HG03139 (cell line): ENCODE results near the gene ATXN7.

Experiments
- ATAC-seq: cut with Tn5 transposase; IDR thresholded peaks from one replicate; pipeline ENCODE4 v1.9.1; 2021; ENCODE audit not compliant: unreplicated experiment

ATXN7 gene

DNA sequence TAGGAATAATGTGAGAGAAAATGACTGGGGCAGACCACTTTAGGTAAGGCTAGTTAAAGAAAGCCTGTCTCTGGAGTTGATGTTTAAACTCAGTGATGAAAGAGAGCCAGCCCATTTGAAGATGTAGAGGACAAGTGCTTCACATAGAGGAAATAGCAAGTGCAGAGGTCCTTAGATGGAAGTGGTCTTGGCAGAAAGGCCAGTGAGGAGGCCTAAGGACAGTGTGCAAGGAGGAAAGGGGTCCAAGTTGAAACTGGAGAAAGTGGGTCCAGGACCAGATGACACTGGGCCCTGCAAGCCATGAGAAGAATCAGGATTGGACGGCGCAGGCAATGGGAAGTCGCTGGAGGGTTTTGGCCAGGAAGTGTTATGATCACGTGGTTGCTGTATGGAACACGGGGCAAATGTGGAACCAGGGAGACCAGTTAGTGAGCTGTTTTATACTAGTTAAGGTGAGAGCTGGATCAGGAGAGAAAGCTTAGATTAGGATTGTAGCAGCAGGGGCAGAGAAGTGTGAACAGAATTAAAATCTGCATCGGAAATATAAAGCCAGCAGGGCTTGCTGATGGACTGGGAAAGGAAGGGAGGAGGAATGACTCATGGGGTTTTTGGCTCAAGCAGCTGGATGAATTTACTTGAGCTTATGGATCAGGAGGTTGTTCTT is 96.5 kb downstream of the ATXN7 start:
- ATAC-seq: peak; percentile 41

GRCh38 chr3:63961891-63962290 is 98.2 kb downstream of the ATXN7 start:
- peak; percentile 75 for ATAC-seq

GRCh38 chr3:63963496-63963895 is 99.8 kb downstream of the ATXN7 start:
- no peak for ATAC-seq

DNA sequence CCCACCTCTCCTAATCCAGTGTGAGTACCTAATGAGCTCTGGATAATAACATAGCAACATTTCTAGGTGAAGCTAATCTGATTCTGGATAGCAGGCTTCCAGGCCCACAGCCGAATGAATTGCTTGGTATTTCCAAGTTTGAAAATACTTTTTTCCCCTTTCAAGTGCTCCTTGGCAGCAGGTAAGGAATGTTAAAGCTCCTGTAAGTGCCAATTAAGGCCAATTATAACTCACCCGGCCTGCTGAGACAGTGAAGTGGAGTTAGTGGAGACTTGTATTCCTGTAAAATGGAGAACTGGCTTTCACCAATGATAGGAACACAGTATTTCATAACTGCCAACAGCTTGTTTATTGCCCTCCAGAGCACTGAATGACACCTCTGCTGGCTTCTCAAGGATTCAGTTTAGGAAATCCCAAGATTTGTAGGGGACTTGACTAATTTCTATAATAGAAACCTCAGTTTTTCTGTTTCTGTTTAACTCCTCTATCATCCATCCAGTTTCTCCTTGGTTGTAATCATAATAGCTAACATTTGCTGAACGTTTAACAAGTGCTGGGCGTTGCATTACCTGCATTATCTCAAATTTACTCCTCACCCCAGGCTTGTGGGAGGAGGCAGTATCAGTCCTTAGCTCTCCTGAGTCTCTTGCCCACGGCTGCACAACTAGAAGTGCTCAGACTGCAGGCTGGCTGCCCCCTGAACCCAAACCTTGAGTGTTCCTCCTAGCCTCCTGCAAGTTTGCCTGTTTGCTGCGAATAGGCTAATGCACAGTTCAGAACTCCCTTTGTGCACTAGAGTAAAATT is 101.2 kb downstream of the ATXN7 start:
- ATAC-seq: no peak

DNA sequence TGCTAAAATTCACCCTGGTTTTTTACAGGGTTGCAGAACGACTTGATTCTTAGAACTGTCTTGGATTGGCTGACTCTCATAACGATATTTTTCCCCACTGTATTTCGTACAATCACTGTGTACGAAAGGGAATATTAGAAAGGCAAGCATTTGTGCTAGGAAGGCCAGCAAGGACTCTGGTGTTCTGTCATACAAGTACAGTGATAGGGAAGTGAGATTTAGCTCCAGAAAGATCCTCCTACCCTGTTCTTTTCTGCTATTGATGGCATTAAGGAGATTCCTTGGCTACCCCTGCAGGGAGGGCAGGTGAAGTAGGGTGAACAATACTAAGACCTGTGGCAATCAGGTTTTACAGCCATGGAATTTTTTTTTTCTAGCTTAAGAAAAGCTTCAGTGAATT is 102.3 kb downstream of the ATXN7 start:
- no peak for ATAC-seq

GRCh38 chr3:63966871-63967270 is 103.2 kb downstream of the ATXN7 start:
- ATAC-seq: no peak

GRCh38 chr3:63967675-63968611 is 104.3 kb downstream of the ATXN7 start:
- peak; percentile 57 for ATAC-seq

GRCh38 chr3:63968612-63969350 is 105.1 kb downstream of the ATXN7 start:
- peak; percentile 13 for ATAC-seq

- ATAC-seq: no peak
These were observed 106.2 kb downstream of the ATXN7 start for GRCh38 chr3:63969876-63970275.

GRCh38 chr3:63970631-63971475 is 107.2 kb downstream of the ATXN7 start:
- ATAC-seq: no peak

DNA sequence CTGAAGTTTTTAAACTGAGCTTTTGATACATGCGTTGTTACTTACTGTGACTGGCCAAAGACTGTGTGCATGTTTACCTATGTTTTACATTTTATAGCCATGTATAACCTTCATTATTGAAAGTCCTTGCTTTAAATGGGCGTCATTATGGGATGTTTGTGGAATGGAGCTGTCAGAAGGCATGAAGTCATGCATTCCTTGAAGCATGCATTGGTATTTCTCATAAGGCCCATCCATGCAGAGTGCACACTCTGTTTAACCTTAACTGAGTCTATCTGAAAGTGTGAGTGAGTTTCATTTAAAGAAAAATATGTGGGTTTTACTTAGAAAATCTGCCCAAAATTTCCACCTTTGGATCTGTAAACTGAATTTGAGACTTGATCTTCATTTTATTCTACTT is 108.5 kb downstream of the ATXN7 start:
- ATAC-seq: no peak

GRCh38 chr3:63972987-63973386 is 109.3 kb downstream of the ATXN7 start:
- ATAC-seq: no peak

- ATAC-seq: no peak
These were observed 109.7 kb downstream of the ATXN7 start for GRCh38 chr3:63973406-63973805.

- no peak for ATAC-seq
These were observed 110.8 kb downstream of the ATXN7 start for GRCh38 chr3:63974451-63974850.

- no peak for ATAC-seq
These were observed 112.1 kb downstream of the ATXN7 start for GRCh38 chr3:63975723-63976122.

GRCh38 chr3:63976161-63976871 is 112.6 kb downstream of the ATXN7 start:
- no peak for ATAC-seq

DNA sequence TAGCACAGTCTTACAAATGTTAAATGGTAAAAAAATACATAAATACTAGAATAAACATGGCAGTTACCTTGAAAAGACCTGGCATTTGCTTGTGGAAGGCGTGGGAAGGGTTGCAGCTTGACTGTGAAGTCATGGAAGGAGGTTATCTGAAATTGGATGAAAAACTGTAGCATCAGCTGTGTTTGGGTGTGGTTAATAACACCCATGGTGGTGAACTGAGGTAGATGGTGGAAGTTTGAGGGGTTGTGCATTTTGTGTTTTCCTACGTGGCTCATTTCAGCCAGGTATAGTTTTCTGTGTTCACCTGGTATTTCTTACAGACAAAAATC is 113.2 kb downstream of the ATXN7 start:
- no peak for ATAC-seq

GRCh38 chr3:63977893-63978292 is 114.2 kb downstream of the ATXN7 start:
- ATAC-seq: no peak

DNA sequence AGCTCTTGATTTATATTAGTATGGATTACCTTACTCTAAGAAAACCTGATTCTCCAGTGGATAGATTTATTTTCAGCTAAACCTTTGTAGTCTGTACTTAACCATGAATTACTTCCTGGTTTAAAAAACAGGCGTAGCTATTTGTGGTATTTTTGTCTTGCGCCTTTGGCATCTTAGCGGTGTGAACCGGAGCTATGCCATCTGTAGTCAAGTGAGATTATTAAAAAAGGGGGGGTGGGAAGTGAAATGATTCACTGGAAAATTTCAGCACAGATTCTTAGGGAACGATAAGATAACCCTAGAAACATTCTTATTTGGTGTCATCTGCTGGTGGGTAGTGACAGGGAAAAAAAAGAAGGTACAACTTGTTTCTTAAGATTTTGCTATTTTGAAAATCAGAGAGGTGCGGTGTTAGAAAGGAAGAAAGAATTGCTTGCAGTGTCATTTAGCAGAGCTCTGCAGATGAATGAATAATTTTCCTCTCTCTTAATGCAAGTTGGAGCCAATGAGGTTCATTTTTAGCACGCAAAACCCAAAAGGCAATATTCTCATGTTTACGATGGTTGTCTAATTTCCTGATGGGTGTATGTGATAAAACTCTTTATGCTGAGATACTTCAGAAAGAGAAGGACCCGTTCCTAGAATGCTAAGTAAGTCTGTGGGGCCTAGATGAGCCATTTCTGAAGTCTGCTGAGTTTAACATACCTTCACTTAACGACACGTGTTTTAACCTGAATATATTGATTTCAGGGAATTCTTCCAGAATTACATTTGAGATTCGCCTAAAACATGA is 115.6 kb downstream of the ATXN7 start:
- ATAC-seq: no peak
